ENCODE data around the gene ALDOC.
"Not testable (repeated sequence)": the region's sequence is repeated elsewhere in the genome, so short reads cannot be mapped to it uniquely, and the experiment has no call there.

The ALDOC gene

GRCh38 chr17:28576758-28577465 lies at the start of gene ALDOC:
TSS of gene ALDOC (minus strand) at chr17:28576895. CDS start at chr17:28575532, 1,363 bp downstream.
- peak; percentile 96 for DNase-seq

- DNase-seq: no peak
These were observed 47.5 kb upstream of the ALDOC start for GRCh38 chr17:28624148-28624547.

GRCh38 chr17:28623696-28624095 lies 47.0 kb upstream of the ALDOC start:
- DNase-seq: no peak

DNA sequence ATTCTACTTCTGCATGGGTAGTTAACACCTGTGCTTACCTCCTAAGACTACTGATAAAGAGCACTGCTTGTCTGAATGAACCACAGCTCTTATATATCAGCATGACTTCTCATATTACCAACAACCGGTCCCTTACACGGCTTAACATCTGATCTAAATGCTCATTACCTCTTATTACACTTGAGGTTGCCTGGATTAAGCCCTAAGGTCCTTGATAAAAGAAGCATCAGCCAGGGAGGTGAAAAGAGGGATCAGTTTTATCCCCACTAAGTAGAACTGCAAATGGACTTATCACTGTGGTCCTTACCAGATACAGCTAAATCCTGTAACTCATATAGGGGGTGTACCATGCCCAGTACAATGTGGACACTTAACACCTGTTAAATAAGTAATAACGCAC lies 45.5 kb upstream of the ALDOC start:
- DNase-seq: no peak

GRCh38 chr17:28620010-28620409 lies 43.3 kb upstream of the ALDOC start:
- DNase-seq: no peak

GRCh38 chr17:28618464-28618863 lies 41.8 kb upstream of the ALDOC start:
- no peak for DNase-seq

DNA sequence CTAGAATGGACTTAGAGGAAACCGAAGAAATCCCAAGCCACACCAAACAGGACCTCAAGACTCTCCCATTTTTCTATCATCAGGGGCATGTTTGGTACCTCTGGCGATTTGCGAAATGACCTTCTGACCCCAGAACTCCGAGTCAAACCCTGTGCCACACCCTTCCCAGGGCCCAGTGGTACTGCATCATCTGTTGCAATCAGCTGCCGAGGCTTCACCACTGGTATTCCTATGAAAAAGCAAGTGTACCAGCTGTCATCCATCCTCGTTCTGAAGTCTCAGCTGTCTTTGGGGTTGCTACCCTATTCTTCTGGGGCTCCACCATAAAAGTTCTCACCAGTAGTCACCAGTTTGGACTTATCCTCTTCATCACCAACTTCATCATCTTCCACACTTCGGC lies 39.6 kb upstream of the ALDOC start:
- no peak for DNase-seq

GRCh38 chr17:28615260-28615940 lies 38.7 kb upstream of the ALDOC start:
- DNase-seq: no peak

GRCh38 chr17:28613931-28614381 lies 37.3 kb upstream of the ALDOC start, which contains the start of gene RSKR:
TSS of gene RSKR (minus strand) at chr17:28614185. CDS start at chr17:28614161, 24 bp downstream.
- no peak for DNase-seq

- peak; percentile 45 for DNase-seq
These were observed 36.5 kb upstream of the ALDOC start for GRCh38 chr17:28612936-28613872.

DNA sequence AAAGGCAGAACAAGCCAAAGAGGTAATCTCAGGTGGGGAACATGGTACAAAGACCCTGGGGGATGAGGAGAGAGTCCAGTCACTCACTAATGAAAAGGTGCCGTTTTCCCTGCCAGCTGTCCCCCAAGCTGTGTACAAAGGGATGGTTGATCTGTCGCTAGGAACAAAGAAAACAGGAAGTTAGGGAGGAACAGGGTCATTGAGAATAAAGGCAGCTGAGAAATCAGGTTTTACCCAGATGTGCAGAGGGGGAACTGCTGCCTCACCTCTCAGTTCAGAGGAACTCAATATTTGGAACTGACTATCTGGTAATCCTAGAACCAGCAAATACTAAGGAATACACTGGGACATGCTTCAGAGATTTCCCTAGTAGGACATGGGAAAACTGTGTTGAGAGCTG lies 35.8 kb upstream of the ALDOC start:
- no peak for DNase-seq

DNA sequence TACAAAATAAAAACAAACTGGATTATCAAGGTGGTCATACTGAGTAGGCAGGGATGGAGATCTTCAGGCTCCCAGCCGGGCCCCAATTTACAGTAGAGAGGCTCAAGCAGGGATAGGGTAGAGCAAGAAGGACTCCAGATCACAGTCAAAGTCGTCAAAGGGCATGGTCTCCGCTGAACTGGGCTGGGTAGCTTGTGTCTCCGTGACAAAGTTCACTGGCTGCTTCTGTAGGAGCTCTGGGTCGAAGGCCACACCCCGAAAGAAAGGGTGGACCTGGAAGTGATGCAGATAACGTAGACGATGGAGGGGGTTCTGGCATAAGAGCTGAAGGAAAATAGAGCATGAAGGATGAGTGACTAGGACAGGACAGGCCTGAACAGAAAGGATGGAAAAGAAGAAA lies 33.7 kb upstream of the ALDOC start:
- no peak for DNase-seq

- not testable (repeated sequence) for DNase-seq
These were observed 27.3 kb upstream of the ALDOC start for GRCh38 chr17:28604031-28604430.

GRCh38 chr17:28599311-28600184 lies 22.9 kb upstream of the ALDOC start:
- peak; percentile 78 for DNase-seq

DNA sequence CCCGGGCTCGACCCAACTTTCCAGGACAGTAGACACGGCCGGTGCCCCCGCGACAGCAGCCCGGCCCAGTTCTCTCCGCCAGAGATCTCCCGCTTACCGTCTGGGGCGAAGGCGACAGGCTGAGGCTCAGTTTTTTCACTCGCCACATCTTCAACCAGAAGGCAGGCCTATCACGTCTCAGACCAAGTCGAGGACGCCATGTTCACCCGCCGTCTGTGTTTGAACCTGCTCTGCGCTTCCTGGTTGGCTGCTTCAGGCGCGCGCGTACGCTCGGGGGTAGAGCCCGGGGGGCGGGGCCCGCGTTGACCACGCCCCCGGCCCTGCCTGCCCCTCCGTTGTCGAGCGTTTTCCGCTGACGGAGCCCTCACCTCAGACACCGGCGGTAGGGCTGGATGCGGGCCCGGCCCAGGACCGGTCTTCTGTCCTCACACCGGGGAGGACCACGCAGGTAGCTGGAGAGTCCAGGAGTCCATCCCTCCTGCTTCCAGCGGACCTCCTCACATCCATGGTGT lies 22.2 kb upstream of the ALDOC start, which contains the start of gene SPAG5:
Gene SPAG5 (minus strand): TSS at position 227 of the 512 bp plus-strand sequence. CDS start 79 bp downstream, at position 148.
- peak; percentile 92 for DNase-seq

DNA sequence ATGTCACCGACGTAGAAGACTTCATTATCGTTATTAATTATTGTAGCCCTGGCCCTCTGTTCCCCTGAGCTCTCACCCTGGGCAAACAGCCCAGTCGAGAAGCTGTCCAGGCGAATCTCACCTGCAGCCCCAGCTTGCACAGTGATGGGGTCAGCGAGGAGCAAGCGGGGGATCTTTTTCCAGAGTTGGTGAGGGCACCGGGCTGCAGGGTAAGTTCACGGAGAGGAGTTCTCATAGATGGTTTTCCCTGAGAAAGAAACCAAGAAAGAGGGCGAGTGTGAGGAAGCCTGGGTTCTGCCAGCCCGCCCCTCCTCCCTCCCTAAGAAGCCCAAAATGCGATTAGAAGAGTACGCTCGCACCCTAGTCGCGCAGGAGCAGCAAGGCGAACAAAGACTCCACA lies 21.7 kb upstream of the ALDOC start:
- DNase-seq: no peak

GRCh38 chr17:28597606-28598383 lies 21.1 kb upstream of the ALDOC start:
- DNase-seq: no peak

GRCh38 chr17:28592260-28592659 lies 15.6 kb upstream of the ALDOC start:
- DNase-seq: no peak

GRCh38 chr17:28585851-28586250 lies 9.2 kb upstream of the ALDOC start:
- DNase-seq: no peak

GRCh38 chr17:28584434-28584833 lies 7.7 kb upstream of the ALDOC start:
- no peak for DNase-seq

DNA sequence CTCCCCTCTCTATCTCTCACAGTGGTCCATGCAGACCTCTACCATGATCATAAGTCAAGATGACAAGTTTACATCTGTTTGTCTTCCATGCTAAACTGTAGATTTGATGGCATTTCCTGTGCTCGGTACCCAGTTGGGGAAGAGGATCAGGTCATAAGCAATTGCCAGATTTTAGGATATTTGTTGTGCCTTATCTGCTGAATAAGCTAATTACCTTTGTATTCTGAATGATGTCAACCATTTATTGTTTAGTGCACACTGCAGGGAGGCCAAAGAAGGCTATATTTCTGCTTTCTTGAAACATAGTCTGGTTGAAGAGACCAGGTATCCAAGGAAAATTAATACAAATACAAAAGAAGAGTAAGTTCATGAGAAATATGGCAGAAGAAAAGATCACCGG lies 5.8 kb upstream of the ALDOC start:
- DNase-seq: no peak
